ENCODE results near the gene SMYD4.

SMYD4 gene

GRCh38 chr17:1730326-1731193 lies 99.1 kb downstream of the SMYD4 start:
- DNase-seq (ENCODE audit: low spot score): no peak

GRCh38 chr17:1729966-1730325 lies 99.8 kb downstream of the SMYD4 start:
- no peak for DNase-seq (ENCODE audit: low spot score)

Measured in pons (tissue), 1 donor.